NCI-H345 treated with DMSO at 0.1 percent for 48 hours (cell line): ENCODE results near the gene WDR27.

Experiments
- DNase-seq: peaks from one replicate; lab custom pipeline; 2025; ENCODE audit not compliant: unreplicated experiment; lab: John Stamatoyannopoulos, UW

The WDR27 gene

GRCh38 chr6:169701954-169702839 lies at the start of gene WDR27, which contains the start of gene C6orf120:
Gene WDR27 (minus strand): TSS chr6:169702029. CDS start chr6:169689005, 13,024 bp downstream.
Gene C6orf120 (plus strand): TSS chr6:169702126. CDS start chr6:169702460, 334 bp downstream.
- peak; percentile 92 for DNase-seq

- no peak for DNase-seq
These were observed 44.7 kb upstream of the WDR27 start for GRCh38 chr6:169746556-169746955.

DNA sequence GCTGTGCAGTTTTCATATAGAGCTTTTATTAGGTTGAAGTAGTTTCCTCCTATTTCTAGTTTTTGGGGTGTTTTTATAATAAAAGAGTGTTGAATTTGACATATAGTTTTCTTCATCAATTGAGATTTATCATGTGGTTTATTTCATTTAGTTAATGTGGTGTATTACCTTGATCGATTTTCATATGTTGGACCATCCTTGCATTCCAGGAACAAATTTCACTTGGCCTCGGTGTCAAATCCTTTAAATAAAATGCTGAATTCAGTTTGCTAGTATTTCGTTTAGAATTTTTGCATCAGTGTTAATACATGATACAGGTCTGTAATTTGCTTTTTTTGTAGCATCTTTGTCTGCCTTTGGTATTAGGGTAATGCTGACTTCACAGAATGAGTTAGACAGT lies 43.6 kb upstream of the WDR27 start:
- DNase-seq, result no peak

DNA sequence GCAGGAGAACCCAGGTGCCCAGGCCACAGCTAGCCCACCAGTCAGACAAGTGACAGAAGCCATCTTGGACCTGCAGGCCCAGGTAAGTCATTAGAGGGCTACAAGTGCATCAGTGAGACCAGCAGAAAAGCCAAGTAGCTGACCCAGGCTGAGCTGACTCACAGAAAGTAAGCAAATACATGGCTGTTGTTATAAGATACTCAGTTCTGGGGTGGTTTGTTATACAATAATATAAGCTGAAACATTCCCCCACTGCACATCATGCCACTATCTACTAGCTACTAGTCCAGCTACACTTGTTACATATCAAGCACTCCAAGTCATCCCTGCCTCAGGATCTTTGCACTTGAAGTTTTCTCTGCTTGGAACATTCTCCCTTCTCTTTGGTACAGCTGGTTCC lies 39.5 kb upstream of the WDR27 start:
- DNase-seq, result no peak

DNA sequence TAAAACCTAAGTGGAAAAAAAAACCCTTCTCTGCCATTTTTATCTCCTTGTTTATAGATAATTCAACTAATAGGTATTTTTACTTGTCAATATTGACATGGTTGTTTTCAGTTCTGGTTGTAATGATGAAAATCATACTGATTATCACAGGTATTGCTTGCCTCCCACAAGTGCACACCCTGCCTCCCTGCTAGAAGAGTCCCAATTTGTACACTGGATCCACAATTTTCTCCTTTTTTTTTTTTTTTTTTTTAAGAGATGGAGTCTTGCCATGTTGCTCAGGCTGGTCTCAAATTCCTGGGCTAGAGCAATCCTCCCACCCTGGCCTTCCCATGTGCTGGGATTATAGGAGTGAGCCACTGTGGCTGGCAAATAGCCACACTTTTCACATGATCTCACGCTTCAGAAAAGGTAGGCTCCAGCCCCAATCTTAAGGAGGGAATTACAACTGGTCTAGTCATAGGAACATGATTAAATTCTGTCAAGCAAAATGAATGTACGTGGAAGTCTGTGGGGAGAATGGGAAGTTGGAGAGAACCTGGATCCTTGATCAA lies 37.2 kb upstream of the WDR27 start:
- no peak for DNase-seq

DNA sequence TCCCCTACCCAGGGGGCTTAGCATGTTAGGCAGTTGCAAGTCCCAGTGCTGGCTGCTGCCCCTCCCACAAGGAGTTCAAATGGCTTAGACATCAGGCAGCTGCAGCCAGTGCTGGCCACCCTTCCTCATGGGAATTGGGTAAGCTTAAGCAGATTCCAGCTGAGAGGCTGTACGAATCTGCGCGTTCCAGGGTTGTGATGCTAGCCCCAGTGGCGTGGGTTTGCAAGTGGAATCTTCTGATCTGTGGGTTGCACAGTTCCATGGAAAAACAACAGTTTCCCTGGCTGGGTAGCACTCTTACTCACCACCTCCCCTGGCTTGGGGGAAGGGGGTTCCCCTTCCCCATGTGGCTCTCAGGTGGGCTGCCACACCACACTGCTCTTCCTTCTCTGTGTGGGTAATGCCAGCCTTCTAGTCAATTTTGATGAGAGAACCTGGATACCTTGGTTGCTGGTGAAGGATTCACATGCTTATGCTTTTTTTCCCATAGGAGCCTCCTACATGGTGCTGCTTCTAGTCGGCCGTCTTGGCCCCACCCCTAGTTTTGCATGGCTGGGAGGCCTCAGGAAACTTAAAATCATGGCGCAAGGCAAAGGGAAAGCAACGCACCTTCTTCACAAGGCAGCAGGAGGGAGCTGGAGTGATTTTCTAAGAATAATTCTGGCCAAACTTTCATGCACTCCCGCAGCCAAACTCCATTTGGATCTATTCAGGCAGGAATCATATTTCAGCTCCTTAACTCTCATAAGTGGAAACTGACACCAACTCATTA lies 36.6 kb upstream of the WDR27 start:
- DNase-seq, result no peak

DNA sequence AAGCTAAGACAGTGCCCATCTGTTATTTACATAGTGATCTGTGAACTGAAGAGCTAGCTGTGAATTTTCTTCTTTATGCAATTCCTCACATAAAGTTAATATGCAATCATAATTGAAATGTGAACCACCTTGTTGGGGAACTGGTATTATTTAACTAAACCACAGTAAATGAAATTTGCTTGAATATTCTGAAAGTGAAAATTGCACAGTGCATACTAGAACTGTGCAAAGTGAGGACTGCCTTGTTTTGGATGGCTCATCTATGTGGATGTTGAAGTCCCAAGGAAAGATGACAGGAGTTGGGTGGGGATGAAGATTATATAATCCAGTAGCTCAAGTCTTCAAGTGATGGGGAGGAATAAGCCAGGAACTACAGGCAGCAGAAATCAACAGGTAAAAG lies 28.1 kb upstream of the WDR27 start:
- DNase-seq, result no peak

DNA sequence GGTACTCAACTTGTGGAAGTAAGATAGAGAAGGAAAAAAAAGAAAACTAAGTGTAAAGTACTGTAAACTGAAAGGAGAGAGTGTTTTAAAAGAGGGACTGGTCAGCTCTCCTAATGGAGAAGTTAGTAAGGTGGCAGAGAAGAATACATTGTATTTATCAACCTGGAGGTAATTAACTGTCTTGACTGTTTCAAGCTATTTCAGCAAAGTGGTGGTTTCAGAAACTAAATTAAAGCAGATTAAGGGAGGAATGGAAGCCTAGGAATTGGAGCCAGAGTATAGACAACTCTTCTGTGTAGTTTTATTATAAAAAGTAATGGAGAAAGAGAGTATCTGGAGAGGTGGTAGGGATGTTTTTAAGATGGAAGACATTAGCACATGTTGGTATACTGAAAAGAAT lies 25.1 kb upstream of the WDR27 start:
- DNase-seq, result no peak

DNA sequence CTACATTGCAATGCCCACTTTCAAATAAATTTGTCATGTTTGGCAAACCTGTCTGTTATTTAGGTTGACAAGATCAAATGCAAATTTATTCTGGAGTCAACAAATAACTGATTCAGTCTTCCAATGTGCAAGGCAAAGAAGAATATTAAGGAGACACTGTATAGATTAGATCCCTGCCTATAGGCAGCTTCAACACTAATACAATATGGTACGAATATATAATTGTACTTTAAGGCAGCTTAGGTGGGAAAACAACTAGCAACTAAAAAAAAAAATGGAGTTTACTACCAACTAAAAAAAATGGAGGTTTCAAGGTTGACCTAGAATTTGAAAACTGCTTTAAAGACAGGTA lies 24.2 kb upstream of the WDR27 start:
- no peak for DNase-seq

GRCh38 chr6:169725125-169726048 lies 23.6 kb upstream of the WDR27 start:
- no peak for DNase-seq

- peak; percentile 40 for DNase-seq
These were observed 22.8 kb upstream of the WDR27 start, which contains the start of gene PHF10 for GRCh38 chr6:169724494-169725124. Gene PHF10 (minus strand): TSS chr6:169724500. CDS start chr6:169723931, 569 bp downstream.

- no peak for DNase-seq
These were observed 22.2 kb upstream of the WDR27 start for GRCh38 chr6:169723991-169724493.

DNA sequence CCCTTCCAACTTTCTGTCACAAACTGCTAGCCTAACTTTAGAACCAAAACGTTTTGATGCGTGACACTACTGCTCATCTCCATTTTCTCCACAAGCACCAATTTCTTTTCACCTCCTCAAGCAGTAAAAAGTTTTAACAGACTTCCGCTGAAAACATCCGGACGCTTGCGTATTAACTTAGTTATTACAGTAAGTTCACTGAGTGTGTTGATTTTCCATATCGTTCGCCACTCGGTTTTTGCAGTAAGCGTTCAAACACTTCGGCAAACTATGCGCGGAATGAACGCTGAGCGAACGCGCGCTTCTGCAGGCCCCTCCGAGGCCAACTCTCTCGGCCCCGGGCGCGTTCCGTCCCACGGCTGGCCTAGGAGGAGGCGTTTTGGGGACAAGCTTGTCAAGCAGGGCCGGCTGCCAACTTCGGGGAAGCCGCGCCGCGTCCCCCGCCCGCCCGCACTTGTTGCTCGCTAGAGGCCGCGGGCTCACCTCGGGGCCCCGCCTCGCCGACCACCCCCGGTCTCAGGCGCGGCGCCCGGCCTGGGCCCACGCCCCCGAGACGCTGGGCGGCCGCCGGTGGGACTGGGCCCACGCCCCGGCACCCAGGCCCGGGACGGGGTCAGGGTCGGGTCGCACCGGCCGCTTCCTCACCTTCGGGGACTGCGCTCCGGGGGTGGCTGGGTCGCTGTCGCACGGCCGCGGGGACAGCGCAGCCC lies 21.5 kb upstream of the WDR27 start:
- DNase-seq, result no peak

- no peak for DNase-seq
These were observed 20.8 kb upstream of the WDR27 start for GRCh38 chr6:169722362-169723199.

GRCh38 chr6:169720207-169720855 lies 18.5 kb upstream of the WDR27 start:
- no peak for DNase-seq

GRCh38 chr6:169719117-169719516 lies 17.3 kb upstream of the WDR27 start:
- DNase-seq, result no peak

DNA sequence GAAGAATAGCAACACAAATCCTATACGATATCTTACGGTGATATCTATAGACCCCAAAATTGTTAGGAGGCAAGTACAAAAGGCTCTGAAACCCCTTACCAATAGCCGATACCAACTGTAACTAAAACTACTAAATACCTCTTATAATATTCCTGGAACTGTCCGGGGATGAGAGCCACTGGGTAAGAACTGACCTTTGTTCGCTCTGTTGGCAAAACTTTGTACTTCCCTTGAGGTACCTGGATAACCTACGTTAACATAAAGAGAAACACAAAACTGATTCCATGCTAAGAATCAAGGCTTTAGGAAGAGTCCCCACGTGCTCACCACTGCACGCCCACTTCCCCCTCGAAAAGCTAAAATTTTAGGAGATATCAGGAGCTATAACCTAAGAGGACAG lies 12.8 kb upstream of the WDR27 start:
- DNase-seq, result no peak

DNA sequence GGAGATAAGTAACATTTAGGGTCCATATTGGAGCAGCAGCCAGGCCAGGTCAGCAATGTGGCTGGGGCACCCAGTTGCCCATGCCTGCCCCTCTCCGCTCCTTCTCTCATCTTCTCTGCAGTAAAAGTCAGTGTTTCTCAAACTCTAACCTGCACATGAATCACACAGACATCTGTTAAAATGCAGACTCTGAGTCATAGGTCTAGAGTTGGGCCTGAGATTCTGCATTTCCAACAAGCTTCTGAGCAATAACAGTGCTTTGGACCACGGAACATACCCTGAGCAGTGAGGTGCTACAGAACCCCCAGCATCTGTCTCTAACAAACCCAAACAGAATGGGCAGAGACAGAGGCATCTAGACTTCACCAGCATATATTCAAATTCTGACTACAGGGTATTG lies 12.3 kb upstream of the WDR27 start:
- no peak for DNase-seq
